GM18951 (cell line): ENCODE results near the gene PLA2G4F.

Source experiments
- POLR2A ChIP-seq: IDR thresholded peaks from 4 replicates; pipeline ENCODE4 v1.6.1; 2011; ENCODE audit warnings: mild to moderate bottlenecking; ENCODE audit not compliant: insufficient read length, insufficient read depth; ENCODE audit errors: extremely low read depth
- in situ Hi-C: fragments of 300-500 bp; cut with MboI; formaldehyde crosslinking; loops from one replicate; pipeline ENCODE4 v1.12.0; 2022; ENCODE audit warnings: low sequenced_read_pairs, mixed read lengths, inconsistent platforms; ENCODE audit not compliant: unreplicated experiment

Gene PLA2G4F, protein sequence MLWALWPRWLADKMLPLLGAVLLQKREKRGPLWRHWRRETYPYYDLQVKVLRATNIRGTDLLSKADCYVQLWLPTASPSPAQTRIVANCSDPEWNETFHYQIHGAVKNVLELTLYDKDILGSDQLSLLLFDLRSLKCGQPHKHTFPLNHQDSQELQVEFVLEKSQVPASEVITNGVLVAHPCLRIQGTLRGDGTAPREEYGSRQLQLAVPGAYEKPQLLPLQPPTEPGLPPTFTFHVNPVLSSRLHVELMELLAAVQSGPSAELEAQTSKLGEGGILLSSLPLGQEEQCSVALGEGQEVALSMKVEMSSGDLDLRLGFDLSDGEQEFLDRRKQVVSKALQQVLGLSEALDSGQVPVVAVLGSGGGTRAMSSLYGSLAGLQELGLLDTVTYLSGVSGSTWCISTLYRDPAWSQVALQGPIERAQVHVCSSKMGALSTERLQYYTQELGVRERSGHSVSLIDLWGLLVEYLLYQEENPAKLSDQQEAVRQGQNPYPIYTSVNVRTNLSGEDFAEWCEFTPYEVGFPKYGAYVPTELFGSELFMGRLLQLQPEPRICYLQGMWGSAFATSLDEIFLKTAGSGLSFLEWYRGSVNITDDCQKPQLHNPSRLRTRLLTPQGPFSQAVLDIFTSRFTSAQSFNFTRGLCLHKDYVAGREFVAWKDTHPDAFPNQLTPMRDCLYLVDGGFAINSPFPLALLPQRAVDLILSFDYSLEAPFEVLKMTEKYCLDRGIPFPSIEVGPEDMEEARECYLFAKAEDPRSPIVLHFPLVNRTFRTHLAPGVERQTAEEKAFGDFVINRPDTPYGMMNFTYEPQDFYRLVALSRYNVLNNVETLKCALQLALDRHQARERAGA

DNA sequence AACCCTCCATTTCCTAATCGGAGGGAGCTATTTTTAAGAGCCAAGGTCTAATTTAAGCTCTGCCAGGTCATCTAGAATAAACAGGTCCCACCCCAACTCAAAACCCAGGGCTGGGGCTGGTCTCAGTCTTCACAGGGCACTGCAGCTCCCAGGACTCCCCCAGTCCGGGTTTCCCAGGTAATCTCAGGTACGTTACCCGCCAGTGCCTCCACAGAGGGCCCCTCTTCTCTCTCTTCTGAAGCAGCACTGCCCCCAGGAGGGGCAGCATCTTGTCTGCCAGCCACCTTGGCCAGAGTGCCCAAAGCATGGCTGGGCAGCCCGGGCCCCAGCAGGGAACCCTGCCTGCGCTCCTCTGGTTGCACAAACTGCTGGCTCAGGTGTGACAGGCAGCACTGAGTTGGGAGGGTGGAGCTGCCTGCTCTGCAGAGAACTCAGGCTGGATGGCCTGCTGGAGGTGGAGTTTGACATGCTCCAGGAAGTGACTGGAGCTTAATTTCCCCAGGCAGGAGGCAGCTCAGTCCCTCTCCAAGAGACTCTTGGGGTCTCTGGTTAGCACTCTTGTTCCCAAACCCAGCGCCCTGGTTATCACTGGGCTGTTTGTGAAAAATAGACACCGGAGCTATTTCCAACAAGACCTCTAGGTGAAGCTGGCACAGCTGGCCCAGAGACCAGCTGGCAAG, at the start of gene PLA2G4F:
Gene PLA2G4F (minus strand): TSS at position 394 of the 680 bp plus-strand sequence. CDS start 87 bp downstream, at position 307.
- in situ Hi-C loops: no loop called here
- TF ChIP-seq POLR2A: no peak

DNA sequence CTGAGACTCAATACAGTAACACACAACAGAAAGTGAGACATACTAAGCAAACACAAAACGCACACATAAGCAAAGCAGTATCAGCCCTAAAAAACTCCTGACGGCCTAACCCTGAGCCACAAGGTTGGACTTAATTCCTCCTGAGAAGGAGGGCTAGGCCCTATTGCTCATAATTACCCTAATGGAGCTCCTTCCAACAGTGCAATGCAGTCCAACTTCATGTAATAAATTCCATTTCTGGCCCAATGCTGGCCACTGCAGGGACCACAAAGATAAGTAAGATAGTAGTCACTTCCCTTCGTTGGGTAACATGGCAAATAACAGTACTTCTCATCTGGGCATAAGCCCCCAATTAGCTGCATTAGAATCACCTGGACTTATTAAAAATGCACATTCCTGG, 47.5 kb upstream of the PLA2G4F start:
- in situ Hi-C loops: no loop called here
- TF ChIP-seq POLR2A: no peak

DNA sequence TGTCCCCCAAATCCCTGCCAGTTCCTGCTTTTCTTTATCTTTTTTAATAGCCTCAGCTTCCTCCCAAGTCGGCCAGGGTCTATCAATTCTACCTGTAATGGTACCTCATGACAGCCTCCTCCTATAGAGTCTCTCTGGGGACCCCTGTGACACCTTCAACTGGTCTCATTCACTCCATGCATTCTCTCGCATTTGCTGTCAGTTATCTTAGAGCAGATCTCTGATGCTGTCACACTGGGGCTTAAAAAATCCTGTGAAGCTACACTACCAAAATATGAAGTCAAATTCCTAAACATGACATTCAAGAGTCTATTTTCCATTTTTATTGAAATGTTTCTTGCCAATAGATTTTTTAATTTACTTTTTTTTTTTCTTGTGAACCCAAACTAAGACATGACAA, 46.2 kb upstream of the PLA2G4F start:
- in situ Hi-C loops: no loop called here
- TF ChIP-seq POLR2A: no peak

DNA sequence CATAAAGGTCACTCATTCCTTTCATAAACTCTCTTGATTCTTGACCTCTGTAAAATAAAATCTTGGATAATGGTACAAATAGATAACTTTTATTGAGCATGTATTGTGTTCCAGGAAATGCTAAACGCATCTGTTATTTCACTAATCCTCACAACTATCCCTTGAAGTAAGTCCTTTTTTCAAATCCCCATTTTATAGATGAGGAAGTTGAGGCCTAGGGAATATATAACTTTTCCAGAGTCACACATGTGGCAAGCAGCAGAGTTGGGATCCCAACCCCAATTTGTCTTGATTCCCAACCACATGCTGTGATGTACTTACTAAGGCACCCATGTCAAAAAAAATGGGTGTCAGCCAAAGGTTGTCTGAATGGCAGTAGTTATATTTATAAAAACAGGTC, 45.4 kb upstream of the PLA2G4F start:
- TF ChIP-seq POLR2A: no peak
- in situ Hi-C loops: no loop called here

DNA sequence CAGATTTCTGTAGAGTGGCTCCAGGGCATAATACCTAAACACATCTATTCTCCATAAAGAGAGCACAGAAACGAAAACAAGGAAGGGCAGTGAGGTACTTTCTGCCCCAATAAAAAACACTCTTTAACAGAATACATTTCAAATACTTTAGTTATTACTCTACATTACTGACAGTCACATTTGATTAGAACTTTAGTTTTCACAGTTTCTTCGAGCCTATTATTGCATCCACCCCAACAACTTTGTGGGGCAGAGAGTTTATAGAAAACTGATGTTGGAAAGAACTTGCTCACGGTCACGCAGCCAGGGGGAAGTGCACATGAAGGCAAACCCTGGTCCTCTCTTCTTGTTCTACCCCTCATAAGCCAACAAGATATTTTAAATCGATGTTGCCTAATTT, 42.7 kb upstream of the PLA2G4F start:
- TF ChIP-seq POLR2A: no peak
- in situ Hi-C loops: no loop called here

DNA sequence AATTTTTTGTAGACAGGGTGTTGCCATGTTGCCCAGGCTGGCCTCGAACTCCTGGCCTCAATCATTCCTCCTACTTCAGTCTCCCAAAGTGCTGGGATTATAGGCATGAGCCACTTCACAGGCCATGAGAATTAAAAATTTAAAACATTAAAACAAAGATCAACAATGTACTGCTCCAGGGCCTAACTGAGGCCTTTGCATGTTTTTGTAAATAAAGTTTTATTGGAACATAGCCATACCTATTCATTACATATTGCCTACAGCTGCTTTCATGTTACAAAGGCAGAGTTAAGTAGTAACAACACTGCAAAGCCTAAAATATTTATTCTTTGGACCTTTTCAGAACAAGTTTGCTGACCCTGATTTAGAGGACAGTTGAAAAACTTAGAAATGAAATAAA, 42.1 kb upstream of the PLA2G4F start:
- no peak for TF ChIP-seq POLR2A
- in situ Hi-C loops: no loop called here

DNA sequence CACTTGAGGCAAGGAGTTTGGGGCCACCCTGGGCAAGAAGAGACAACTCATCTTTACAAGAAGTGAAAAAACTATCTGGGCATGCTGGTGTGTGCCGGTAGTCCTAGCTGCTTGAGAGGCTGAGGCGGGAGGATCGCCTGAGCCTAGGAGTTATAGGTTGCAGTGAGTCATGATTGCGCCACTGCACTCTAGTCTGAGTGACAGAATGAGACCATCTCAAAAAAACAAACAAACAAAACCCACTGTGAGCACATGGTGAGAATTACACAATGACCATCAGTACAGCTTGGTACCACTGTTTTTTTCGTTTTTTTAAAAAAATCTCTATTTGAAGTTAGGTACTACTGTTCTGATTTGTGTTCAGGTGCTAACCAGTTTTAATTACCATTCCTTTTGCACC, 38.1 kb upstream of the PLA2G4F start:
- in situ Hi-C loops: no loop called here
- TF ChIP-seq POLR2A: no peak

DNA sequence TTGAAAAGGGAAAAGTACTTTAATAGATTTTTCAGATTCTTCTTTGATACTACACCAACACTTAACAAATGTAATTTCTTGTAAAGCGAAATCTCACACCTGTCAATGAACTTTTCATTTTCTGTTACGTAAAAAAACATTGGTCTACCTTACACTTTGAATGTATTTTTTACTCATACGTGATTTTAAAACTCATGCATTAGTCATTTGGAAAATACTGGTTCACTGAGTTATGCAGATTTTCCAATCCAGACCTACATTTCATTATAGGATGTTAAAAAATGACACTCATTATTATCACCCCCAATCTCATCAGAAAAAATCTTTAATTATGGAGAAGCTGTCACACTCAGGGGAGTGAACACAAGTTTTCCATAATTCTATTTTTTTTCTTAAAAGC, 36.9 kb upstream of the PLA2G4F start:
- in situ Hi-C loops: no loop called here
- no peak for TF ChIP-seq POLR2A

DNA sequence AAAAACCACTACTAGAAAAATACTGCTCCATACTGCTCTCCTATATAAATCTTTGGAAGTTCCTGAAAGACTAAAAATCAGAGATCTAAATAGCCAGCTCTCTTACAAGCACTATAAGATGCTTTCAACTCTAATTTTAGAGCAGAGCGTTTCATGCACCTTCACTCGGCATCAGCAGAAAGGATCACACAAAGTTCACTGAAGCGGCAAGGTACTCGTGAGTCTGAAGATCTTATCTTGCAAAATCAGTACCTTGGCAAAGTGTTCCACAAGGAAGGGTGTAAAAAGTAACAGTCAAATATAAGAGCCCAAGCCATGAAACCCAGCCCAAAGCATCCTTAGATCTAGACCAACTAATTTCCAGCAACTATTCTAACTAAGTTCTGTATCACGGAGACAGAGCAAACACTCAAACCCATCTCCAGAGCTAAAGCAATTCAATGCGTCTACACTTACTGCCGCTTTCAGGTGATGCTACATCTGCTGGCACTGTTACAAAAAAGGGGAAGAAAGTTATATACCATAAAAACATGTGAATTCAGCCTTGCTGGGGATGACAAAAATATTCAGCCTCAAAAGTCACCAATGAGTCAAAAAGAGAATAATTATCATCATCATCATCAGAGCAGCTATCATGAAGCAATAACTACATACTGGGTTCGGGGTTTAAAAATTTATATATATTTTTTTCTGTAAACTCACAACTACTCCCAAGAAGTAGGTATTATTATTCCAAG, 35.3 kb upstream of the PLA2G4F start:
- no peak for TF ChIP-seq POLR2A
- in situ Hi-C loops: no loop called here

DNA sequence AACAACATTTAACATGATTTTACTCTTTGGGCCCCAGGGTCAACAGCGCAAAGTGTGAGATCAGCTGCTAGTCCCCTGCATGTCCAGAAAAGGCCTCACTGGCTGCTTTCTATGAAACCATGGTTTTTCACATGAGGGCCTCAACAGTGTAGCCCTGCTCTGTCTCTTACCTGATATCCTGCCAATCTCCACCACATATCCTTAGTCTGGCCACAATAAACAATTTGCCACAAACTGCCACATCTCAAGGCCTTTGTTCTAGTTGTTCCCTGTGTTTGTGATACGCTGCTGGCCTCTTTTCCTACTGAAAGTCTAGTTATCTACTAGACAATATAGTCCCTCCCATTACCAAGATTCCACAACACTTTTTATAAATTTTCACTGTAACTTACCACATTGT, 33.9 kb upstream of the PLA2G4F start:
- TF ChIP-seq POLR2A: no peak
- in situ Hi-C loops: no loop called here

DNA sequence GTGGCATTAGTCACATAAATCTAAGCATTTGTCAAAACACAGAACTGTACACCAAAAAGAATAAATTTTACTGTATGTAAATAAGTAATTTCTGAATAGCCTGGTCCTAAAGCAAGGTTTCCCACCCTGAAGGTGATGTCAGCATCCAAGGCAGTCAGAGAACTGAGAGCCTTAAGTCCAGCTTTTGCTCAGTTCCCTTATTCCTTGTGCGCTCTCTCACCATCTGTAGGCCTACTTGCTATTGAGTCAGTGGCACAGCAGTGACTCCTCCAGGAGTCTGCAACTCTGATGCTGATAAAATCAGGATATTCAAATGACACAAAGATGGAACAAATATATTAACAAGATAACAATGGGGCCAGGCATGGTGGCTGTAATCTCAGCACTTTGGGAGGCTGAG, 29.4 kb upstream of the PLA2G4F start:
- in situ Hi-C loops: no loop called here
- TF ChIP-seq POLR2A: no peak

DNA sequence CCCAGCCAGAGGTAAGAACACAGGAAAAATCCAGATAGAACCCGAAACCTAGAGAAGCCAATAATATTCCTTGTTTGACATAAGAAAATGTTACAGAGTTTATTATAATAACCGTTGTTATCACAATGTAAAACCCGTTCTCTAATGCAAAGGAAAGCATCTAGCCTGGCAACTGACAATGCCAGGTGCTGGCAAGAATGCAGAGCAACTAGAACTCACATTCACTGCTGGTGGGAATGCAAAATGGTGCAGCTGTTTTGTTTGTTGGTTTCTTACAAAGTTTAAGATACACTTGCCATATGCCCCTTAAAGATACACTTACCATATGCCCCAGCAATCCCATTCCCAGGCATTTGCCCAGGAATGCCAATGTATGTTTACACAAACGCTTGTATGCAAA, 28.3 kb upstream of the PLA2G4F start:
- in situ Hi-C loops: no loop called here
- TF ChIP-seq POLR2A: no peak

DNA sequence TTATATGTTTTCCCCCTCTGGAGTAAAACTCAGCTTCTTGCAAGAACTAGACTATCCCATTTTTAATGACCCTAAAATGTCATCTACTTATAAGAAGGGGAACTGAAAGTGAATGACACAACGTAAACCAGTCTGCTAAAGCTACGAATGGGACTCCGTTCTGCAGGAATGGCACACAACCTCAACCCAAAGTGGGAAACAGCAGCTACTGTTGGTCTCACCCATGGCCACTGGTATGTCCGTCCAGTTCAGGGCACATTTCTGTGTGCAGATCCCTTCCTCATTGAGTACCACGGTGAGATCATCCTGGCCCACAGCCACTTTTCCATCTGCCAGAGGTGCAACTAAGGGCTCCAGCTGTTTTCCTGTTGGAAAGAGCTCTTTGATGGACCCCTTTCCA, 27.9 kb upstream of the PLA2G4F start:
- no peak for TF ChIP-seq POLR2A

More for the DNA sequence above, 27.9 kb upstream of the PLA2G4F start:
- in situ Hi-C loops: no loop called here
